Keratinocyte (primary cell): Measurements from ENCODE around the gene MTERF4. TPM values are rescaled to one million over a fixed set of nuclear protein-coding genes. Genes with fewer than 3 reads are reported as not detected.

ENCODE experiments used
- DNase-seq: peaks from one replicate; pipeline ENCODE4 v3.0.0-alpha.2; 2011; ENCODE audit warnings: low read depth, missing footprints, low spot score
- FAIRE-seq: peaks from 2 replicates; lab custom pipeline; 2011; peaks lifted over from hg19 to GRCh38; lab: Jason Lieb, UNC
- H2AFZ ChIP-seq: 2 replicates; pipeline ENCODE4 v1.6.0; 2012; ENCODE audit warnings: low read length, control low read depth, inconsistent platforms; ENCODE audit not compliant: control insufficient read depth
- H3K27ac ChIP-seq: 2 replicates; pipeline ENCODE4 v1.5.1; 2011; ENCODE audit warnings: low read length; ENCODE audit not compliant: control insufficient read depth, insufficient read depth
- H3K27me3 ChIP-seq: 3 replicates; pipeline ENCODE4 v1.6.0; 2011; ENCODE audit warnings: low read length; ENCODE audit not compliant: control insufficient read depth, insufficient read depth; ENCODE audit errors: extremely low read depth
- H3K36me3 ChIP-seq, 2 experiments: 2 replicates in 1 of 2; 3 replicates in 1 of 2; pipeline ENCODE4 v1.5.1; 2011; ENCODE audit warnings: low read length in 2 of 2, mild to moderate bottlenecking in 1 of 2; ENCODE audit not compliant: control insufficient read depth in 2 of 2, insufficient read depth in 2 of 2; ENCODE audit errors: extremely low read depth in 1 of 2
- H3K4me1 ChIP-seq: 3 replicates; pipeline ENCODE4 v1.5.1; 2011; ENCODE audit warnings: low read length; ENCODE audit not compliant: control insufficient read depth, insufficient read depth; ENCODE audit errors: extremely low read depth
- H3K4me2 ChIP-seq: 3 replicates; pipeline ENCODE4 v1.6.0; 2011; ENCODE audit warnings: low read depth, low read length; ENCODE audit not compliant: control insufficient read depth, insufficient read depth; ENCODE audit errors: extremely low read depth
- H3K4me3 ChIP-seq, 3 experiments: fragments of 200-600 bp in 1 of 3; sonication (generic) in 1 of 3; 2 replicates in 2 of 3; 3 replicates in 1 of 3; pipeline ENCODE4 v1.5.1; 2011 to 2016; ENCODE audit warnings: low read length in 3 of 3, mild to moderate bottlenecking in 3 of 3, control low read depth in 2 of 3, inconsistent platforms in 1 of 3, low read depth in 1 of 3, mixed read lengths in 1 of 3, mixed run types in 1 of 3, moderate library complexity in 1 of 3; ENCODE audit not compliant: control insufficient read depth in 2 of 3, insufficient read depth in 2 of 3; ENCODE audit errors: extremely low read depth in 1 of 3
- H3K79me2 ChIP-seq: 2 replicates; pipeline ENCODE4 v1.6.0; 2012; ENCODE audit warnings: low read length; ENCODE audit not compliant: control insufficient read depth, insufficient read depth
- H3K9ac ChIP-seq: 3 replicates; pipeline ENCODE4 v1.6.0; 2011; ENCODE audit warnings: low read length; ENCODE audit not compliant: control insufficient read depth, insufficient read depth; ENCODE audit errors: extremely low read depth
- H3K9me1 ChIP-seq: 3 replicates; pipeline ENCODE4 v1.6.0; 2011; ENCODE audit warnings: low read length; ENCODE audit not compliant: control insufficient read depth, insufficient read depth; ENCODE audit errors: extremely low read depth
- H3K9me3 ChIP-seq: 2 replicates; pipeline ENCODE4 v1.5.1; 2012; ENCODE audit warnings: low read depth, low read length; ENCODE audit not compliant: control insufficient read depth
- H4K20me1 ChIP-seq: 3 replicates; pipeline ENCODE4 v1.6.0; 2011; ENCODE audit warnings: low read length; ENCODE audit not compliant: control insufficient read depth, insufficient read depth; ENCODE audit errors: extremely low read depth
- CTCF ChIP-seq, 3 experiments: IDR thresholded peaks in 1 of 3; conservative IDR thresholded peaks in 1 of 3; optimal IDR thresholded peaks in 1 of 3; 2 replicates in 2 of 3; 3 replicates in 1 of 3; pipeline versions ENCODE3 to v1.5.1; 2011; ENCODE audit warnings: low read length in 3 of 3, mild to moderate bottlenecking in 3 of 3, moderate library complexity in 2 of 3, control low read depth in 1 of 3, inconsistent platforms in 1 of 3; ENCODE audit not compliant: insufficient read depth in 2 of 3; ENCODE audit errors: extremely low read depth in 1 of 3
- EZH2 ChIP-seq: IDR thresholded peaks from one replicate; pipeline ENCODE4 v1.6.1; 2012; ENCODE audit warnings: inconsistent platforms, mild to moderate bottlenecking, low read length, moderate library complexity
- dilution Hi-C: fragments of 300-500 bp; cut with MboI; formaldehyde crosslinking; loops from one replicate; pipeline ENCODE4 v1.7.0; 2020; ENCODE audit warnings: low sequenced_read_pairs; ENCODE audit not compliant: extremely low pct_ligation_motif_present
- polyA plus RNA-seq, 5 experiments: library from polyadenylated mRNA; depleted of rRNA in 3 of 5; stranded (reverse) in 3 of 5; stranded (forward) in 1 of 5; unstranded in 1 of 5; fragments of >200 nt; gene quantifications; 1 replicate in 1 of 5; 2 replicates in 3 of 5; 3 replicates in 1 of 5; pipeline versions ENCODE4 v1.2.1 to v1.2.3, GENCODE V29; 2011 to 2012; ENCODE audit warnings: missing spikeins in 2 of 5, low read depth in 1 of 5, low replicate concordance in 1 of 5

MTERF4 gene
- polyA plus RNA-seq, 1 donor (not counting 4 experiments of a cell fraction or from before 2014, with no cell fraction given) = 28.5 TPM

- DNase-seq (no peak), FAIRE-seq (no peak)
- H3K9me1 ChIP-seq = no peaks in the 10 kb centered on the region
- H3K79me2 ChIP-seq = no peaks in the 10 kb centered on the region
- H3K36me3 ChIP-seq = no peaks in the 10 kb centered on the region
- H4K20me1 ChIP-seq = no peaks in the 10 kb centered on the region
- H3K9ac ChIP-seq = no peak overlapping the region
- H3K27ac ChIP-seq = no peak overlapping the region
- H3K4me3 ChIP-seq = peak overlapping the region in 1 of 3 experiments; percentile 36
- no peak for TF ChIP-seq EZH2
- TF ChIP-seq CTCF (optimal IDR thresholded peaks at IDR 0.05 in 1 of 3, IDR thresholded peaks at IDR 0.05 in 1 of 3, conservative IDR thresholded peaks at IDR 0.05 in 1 of 3; ENCODE audit: extremely low read depth in 1 of 3, insufficient read depth in 2 of 3, low read length in 3 of 3) = peak in 2 of 3 experiments; percentile 9 to 28
- peak overlapping the region; percentile 43 for H2AFZ ChIP-seq
- H3K4me1 ChIP-seq = peaks cover 25% of the 10 kb centered on the region
- H3K4me2 ChIP-seq = peak overlapping the region; percentile 22
- no peaks in the 10 kb centered on the region for H3K9me3 ChIP-seq
- H3K27me3 ChIP-seq = no peaks in the 10 kb centered on the region
- dilution Hi-C loops = no loop called here
Measured at GRCh38 chr2:241063587-241063986, 38.5 kb downstream of the MTERF4 start.

GRCh38 chr2:241063093-241063551 lies 39.0 kb downstream of the MTERF4 start:
- TF ChIP-seq CTCF (optimal IDR thresholded peaks at IDR 0.05 in 1 of 3, IDR thresholded peaks at IDR 0.05 in 1 of 3, conservative IDR thresholded peaks at IDR 0.05 in 1 of 3; ENCODE audit: extremely low read depth in 1 of 3, insufficient read depth in 2 of 3, low read length in 3 of 3) = no peak
- no peak for TF ChIP-seq EZH2
- DNase-seq (no peak), FAIRE-seq (no peak)
- Histone ChIP-seq H3K4me3 (peak overlapping the region in 1 of 3 experiments; percentile 36), H3K27ac (no peak overlapping the region), H2AFZ (no peak overlapping the region), H3K4me1 (peaks cover 25% of the 10 kb centered on the region), H3K4me2 (no peak overlapping the region), H3K9ac (no peak overlapping the region), H3K79me2 (no peaks in the 10 kb centered on the region), H3K27me3 (no peaks in the 10 kb centered on the region), H3K9me1 (no peaks in the 10 kb centered on the region), H4K20me1 (no peaks in the 10 kb centered on the region), H3K9me3 (no peaks in the 10 kb centered on the region), H3K36me3 (no peaks in the 10 kb centered on the region)
- dilution Hi-C loops = no loop called here
